HL-60/S4 treated with retinoic acid at 250 ng/mL for 4 days and 3 days (cell line): ENCODE measurements around the gene AEN.

Experiments used
- in situ Hi-C: fragments of 300-500 bp; cut with MboI; formaldehyde crosslinking; loops from 2 replicates; pipeline ENCODE4 v1.7.0; 2022; ENCODE audit warnings: low sequenced_read_pairs

Gene AEN

DNA sequence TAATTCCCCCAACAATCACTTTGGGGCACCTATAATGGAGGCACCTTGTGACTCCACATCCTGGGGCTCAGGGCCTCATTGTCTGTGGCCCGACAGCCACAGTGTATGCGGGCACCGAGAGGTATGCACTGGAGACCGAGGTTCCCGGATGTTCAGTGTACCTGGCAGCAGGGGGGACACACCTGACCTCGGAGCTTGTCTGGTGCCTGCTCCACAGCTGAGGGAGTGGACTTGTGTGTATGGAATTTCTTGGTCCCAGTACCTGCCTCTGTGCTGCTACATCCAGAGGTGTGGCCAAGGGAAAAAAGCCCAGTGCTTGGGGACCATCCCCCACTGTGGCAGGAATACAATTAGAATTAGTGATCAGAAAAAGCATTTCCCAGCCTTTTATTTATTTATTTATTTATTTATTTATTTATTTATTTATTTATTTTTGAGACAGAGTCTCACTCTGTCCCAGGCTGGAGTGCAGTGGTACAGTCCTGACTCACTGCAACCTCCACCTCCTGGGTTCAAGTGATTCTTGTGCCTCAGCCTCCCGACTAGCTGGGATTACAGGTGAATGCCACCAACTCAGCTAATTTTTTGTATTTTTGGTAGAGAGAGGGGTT is 8.8 kb upstream of the AEN start:
- in situ Hi-C loops, result no loop called here

DNA sequence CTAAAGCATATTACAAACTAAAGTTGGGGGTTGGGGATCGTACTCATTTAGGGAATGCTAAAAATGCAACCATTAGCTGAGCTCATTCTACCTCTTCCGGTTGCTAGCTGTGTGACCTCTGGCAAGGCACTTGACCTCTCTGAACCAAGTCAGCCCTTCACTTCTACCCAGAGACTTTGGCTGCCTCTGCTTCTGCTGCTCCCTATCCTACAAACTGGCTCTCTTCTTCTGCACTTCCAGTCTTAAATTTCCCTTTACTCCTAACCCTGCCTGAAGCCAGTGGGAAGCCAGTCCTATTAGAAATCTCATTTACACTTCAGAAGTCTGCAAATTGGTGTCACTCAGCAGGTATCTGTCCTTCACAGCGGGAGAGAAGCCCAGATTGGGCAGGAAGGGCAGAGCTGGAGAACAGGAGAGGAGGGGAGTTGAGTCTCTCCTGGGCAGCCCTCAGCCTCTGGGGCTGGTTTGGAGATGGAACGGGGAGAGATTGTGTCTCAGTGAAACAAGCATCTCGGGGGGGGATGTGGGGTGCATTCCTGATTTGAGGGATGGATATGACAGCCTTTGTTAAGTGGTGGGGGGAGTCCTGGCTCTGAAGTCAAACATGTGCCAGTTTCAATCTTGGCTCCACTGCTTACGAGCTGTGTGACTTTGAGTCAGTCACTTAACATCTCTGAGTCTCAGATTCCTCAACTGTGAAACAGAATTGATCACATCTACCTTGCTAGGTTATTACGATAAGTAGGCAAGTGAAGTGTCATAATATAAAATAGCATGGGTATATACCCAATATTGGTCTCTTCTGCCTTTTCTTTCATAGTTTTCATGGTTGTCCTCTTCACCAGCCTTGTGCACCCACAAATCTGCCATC is 7.8 kb upstream of the AEN start:
- in situ Hi-C loops, result no loop called here

DNA sequence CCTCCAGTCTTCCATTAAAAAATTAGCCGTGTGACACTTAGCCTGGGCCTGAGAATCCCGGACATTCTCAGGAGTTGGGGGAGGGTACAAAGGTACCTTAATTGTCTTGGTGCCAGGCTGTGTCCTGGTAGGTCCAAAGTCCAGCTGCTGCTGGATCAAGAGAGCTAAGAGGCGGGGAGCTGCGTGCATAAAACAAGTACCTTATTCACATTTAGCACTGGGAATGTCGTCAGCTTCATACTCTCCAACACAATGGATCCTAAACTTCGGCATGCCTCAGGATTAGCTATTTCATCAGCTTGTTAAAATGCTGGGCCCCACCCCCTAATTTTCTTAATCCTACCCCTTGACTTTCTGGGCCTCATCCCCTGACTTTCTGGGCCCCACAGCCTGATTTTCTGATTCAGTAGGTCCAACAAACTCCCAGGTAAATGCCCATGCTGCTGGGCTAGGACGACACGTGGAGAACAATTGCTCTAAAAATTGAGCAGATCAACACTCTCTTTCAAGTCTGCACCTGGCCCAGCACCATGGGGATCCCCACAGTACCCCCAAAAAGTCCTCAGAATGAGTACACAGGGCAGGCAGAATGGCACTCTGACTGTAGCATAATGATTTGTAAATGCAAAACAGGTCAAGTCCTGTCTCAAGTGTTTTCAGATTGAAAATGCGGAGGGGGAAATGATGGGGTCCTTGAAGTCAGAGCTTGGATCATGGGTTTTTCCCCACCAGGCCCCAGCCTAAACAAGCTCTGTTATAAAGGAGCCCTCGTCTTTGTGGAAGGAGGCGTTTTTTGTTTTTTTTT is 5.6 kb upstream of the AEN start:
- in situ Hi-C loops, result no loop called here

DNA sequence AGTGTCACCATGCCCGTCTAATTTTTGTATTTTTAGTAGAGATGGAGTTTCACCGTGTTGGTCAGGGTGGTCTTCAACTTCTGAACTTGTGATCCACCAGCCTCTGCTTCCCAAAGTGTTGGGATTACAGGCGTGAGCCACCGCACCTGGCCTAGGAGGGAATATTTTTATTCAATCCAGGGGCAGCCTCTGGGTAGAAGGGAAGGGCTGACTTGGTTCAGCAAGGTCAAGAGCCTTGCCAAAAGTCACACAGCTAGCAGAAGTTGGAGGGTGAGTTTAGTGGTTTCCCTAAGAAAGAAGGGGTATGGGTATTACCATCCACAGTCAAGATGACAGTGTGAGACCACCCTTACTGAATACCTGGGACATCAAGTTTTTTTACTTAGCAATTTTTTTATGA is 4.9 kb upstream of the AEN start:
- in situ Hi-C loops, result no loop called here

DNA sequence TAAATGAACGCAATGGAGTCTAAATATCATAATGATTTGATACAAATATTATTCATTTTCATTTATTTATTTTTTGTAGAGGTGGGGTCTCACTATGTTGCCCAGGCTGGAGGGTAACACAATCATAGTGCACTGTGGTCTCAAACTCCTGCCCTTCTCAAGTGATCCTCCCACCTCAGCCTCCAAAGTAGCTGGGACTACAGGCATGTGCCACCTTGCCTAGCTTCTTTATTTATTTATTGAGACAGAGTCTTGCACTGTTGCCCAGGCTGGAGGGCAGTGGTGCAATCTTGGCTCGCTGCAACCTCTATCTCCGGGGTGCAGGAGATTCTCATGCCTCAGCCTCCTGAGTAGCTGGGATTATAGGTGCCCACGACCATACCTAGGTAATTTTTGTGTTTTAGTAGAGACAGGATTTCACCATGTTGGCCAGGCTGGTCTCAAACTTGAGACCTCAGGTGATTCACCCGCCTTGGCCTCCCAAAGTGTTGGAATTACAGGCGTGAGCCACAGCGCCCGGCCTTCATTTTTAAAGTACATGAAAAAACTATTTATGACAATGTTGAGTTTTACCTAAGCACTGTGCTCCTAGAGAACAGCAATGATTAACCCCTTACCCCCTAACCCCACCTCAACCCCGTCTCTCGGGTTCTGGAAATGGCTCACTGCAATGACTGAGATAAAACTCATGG is 4.0 kb upstream of the AEN start:
- in situ Hi-C loops, result no loop called here

DNA sequence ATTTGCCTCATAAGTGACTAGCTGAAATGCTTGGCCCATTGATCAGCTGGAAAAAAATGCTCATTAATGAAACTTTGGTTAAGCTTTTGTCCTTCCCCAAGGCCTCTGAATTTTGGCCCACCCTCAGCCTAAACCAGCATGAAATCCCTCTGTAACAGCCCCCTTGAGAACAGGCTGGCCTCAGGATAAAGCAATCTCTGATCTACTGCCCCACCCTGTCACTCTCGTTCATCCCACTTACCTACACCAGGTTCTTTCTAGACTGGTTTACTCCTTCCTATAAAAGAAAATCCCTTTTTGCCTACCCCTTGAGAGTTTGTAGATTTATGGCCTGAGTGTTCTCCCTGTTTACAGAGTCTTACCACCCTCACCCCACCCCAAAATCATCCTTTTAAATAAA is 3.4 kb upstream of the AEN start:
- in situ Hi-C loops, result no loop called here

DNA sequence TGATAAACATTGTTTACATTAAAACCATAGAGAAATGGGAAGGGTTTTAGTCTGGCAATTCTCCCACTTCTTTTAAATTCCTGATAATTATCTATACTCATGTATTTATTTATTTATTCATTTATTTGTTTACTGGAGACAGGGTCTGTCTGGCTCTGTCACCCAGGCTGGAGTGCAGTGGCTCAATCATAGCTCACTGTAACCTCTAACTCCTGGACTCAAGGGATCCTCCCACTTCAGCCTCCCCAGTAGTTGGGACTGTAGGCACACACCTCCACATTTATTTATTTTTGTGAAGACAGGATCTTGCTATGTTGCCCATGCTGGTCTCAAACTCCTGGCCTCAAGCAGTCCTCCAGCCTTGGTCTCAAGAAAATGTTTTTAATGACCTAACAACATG is 2.5 kb upstream of the AEN start:
- in situ Hi-C loops, result no loop called here

DNA sequence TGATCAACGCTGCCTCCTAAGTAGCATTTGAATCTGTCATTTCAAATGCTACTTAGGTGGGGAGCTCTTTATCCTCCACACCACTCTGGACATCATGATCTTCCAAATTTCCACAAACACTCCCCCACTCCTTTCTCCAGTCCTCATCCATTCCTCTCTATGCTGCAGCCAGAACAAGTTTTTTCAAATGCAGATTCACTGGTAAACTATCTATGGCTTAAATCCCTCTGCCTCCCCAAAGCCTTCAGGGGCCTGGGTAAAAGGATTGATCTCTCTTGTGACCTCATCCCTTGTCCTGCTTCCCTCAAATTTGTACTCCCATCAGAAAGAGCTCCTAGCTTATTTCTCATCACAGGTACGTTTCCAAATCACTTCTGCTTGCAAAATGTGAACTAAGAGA is 1.3 kb upstream of the AEN start:
- in situ Hi-C loops, result loop anchor here (10.0 kb wide), 1 partner anchor 145 kb away; no protein-coding TSS in a partner anchor

DNA sequence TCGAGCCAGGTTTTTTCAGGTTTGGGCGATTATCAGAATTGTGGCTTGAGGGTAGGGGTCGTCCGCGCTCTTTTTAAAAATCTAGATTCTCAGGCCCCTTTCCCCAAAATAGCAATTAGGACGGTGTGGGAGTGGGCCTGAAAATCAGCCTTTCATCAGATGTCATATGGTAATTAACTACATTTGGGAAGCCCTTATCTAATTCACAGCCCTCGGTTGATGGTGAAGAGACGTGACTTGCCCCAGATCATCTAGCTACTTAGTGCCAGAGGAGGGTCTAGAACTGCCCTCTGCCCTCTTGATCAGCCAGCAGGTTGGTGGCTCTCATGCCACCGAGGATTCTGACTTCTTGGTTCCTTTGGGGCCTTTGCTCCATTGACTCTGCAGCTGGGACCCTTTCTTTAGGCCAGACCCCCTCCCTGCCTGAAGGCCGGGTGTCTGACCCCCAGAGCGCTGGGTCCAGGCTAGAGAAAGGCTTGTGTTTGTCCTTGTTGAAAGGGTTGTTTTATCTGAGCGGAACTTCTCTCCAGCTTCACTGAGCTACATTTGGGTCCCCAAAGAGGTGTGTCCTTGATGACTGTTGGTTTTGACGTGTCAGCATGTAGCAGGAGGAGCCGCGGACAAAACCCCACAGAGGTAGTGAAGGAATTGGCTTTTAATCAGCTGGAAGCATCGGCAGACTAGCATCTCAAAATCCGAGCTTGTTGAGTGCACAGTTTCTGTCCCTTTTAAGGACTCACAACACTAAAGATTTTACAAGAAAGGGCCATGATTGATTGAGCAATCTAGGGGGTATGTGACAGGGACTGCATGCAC is 857 bp downstream of the AEN start:
- in situ Hi-C loops, result loop anchor here (10.0 kb wide), 1 partner anchor 147 kb away; no protein-coding TSS in a partner anchor

DNA sequence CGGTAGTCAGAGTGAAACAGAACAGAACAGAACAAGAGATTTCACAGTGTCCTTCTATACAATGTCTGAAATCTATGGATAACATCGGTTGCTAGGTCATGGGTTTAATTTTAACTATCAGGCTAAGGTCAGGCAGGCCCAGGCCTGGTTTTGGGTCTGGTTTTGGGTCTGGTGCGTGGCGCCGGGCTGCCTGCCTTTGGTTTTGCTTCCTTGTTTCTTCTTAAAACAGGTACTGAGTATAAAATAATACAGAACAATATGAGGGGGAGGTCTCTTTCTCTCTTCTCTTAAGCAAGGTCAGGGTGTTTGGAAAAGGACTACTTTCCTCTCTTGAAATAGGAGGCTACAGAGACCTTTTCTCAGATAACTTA is 1.4 kb downstream of the AEN start:
- in situ Hi-C loops, result loop anchor here (10.0 kb wide), 1 partner anchor 148 kb away; no protein-coding TSS in a partner anchor

DNA sequence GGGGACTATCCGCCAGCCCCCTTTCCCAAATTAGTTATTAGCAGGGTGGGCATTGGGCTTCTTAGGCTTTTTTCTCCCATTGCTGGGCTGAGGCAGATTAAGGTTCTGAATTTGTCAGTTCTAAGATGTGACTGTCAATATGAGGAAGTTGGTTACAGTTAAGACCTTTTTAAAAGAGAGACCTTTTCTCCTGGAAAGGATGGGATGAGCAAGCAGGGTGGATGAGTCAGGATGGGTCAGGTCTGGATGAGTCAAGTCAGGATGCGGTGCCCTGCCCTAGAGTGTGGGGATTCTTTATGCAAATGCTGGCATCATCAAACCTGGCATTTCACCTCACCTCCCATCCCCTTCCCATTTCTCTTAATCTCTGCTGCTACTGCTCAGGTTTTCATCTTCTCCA is 1.9 kb downstream of the AEN start:
- in situ Hi-C loops, result loop anchor here (10.0 kb wide), 1 partner anchor 148 kb away; no protein-coding TSS in a partner anchor

DNA sequence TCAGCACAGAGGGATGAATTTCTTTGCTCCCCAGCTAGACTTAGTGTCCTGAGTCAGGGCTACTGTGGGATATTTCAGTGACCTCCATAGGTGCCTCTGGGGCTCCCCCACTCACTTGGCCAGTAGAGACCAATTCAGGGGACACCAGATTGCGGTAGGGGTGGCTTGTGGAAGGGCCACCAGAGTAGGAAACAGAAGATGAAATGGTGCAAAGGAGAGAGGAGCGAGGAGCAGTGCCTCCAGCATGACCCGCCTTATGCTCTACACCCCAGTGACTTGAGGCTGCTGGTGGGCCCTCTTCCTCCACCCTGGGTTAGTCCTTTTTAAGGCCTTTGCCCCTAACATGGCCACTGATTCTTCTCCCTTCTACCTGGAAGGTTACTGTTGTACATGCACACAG is 2.5 kb downstream of the AEN start:
- in situ Hi-C loops, result loop anchor here (10.0 kb wide), 1 partner anchor 149 kb away; no protein-coding TSS in a partner anchor

DNA sequence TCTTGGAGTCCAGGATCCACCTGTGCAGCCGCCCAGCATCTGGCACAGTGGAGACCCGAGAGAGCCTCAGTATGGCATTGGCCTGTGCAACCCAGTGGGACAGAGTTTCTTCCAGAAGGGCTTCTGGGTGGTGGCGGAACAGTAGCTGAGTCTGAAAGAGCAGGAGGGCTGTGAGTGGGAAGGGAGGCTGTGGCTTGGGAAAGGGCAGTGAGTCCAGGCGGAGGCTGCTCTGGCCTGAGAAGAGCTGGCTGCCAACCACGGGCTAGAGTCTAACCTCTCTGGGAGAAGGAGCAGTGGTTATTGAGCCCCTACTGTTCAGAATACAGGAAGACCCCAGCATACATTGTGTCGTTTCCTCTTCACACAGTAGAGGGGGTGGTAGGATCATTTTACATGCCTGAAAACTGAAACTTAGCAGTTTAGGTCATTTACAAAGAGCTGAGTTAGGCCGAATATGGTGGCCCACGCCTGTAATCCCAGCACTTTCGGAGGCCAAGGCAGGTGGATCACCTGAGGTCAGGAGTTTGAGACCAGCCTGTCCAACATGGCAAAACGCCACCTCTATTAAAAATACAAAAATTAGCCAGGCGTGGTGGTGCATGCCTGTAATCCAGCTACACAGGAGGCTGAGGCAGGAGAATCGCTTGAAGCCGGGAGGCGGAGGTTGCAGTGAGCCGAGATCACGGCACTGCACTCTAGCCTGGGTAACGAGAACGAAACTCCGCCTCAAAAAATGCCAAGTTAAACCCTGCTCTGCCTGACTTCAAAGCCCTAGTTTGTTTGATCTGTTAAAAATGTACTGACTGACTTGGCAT is 3.2 kb downstream of the AEN start:
- in situ Hi-C loops, result loop anchor here (10.0 kb wide), 1 partner anchor 150 kb away; no protein-coding TSS in a partner anchor

DNA sequence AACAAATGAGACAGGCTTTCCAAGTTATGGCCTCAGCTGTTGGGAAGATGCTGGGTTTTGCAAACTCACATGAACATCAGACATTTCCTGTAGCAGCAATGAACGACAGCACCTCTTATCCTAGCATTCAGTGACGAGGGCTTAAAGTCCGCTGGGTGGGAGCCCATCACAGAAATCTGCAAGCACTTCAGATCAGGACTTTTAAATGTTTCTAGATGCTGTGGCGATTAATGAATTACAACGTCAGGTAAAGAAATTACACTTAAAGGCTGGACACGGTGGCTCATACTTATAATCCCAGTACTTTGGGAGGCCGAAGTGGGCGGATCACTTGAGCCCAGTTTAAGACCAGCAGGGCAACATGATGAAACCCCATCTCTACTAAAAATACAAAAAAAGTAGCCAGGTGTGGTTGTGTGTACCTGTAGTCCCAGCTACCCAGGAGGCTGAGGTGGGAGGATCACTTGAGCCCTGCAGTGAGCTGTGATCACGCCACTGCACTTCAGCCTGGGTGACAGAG is 3.9 kb downstream of the AEN start:
- in situ Hi-C loops, result loop anchor here (10.0 kb wide), 1 partner anchor 150 kb away; no protein-coding TSS in a partner anchor

DNA sequence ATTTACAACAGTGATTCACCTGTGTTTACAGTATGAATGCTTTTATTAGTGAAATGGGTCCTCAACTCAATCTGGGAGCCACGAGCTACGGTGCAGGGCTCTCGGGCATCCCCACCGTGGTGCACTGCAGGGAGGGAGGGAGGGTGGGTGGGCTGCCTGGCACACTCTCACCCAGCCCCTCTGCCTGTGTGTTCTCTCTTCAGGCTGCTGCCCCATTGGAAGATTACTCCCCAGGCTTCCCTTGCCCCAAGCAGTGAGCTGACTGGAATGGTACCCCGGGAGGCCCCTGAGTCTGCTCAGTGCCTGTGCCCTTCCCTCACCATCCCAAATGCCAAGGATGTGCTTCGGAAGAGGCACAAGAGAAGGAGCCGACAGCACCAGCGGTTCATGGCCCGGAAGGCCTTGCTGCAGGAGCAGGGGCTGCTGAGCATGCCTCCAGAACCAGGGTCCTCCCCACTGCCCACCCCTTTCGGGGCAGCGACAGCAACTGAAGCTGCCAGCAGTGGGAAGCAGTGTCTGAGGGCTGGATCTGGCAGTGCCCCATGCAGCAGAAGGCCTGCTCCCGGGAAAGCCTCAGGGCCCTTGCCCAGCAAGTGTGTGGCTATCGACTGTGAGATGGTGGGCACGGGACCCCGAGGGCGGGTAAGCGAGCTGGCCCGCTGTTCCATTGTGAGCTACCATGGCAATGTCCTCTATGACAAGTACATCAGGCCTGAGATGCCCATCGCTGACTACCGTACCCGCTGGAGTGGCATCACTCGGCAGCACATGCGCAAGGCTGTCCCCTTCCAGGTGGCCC is 5.0 kb downstream of the AEN start:
- in situ Hi-C loops, result loop anchor here (10.0 kb wide), 1 partner anchor 151 kb away; no protein-coding TSS in a partner anchor

DNA sequence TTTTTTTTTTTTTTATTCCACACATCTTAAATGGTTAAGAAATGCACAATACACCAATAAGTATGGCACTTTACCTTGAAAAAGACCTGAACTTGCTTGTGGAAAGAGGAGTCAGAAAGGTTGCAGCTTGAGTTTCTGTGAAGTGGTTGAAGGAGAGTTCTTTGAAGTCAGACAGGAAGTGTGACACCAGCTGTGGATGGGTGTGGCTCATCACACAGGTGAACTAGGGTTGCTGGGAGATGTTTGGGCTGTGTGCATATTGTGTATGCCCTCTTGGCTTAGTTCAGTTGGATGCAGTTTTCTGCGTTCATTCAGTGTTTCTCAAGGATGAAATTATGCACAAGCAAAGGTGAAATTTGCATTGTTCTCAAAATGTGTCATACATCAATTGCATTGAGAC is 6.3 kb downstream of the AEN start:
- in situ Hi-C loops, result loop anchor here (10.0 kb wide), 1 partner anchor 153 kb away; no protein-coding TSS in a partner anchor

DNA sequence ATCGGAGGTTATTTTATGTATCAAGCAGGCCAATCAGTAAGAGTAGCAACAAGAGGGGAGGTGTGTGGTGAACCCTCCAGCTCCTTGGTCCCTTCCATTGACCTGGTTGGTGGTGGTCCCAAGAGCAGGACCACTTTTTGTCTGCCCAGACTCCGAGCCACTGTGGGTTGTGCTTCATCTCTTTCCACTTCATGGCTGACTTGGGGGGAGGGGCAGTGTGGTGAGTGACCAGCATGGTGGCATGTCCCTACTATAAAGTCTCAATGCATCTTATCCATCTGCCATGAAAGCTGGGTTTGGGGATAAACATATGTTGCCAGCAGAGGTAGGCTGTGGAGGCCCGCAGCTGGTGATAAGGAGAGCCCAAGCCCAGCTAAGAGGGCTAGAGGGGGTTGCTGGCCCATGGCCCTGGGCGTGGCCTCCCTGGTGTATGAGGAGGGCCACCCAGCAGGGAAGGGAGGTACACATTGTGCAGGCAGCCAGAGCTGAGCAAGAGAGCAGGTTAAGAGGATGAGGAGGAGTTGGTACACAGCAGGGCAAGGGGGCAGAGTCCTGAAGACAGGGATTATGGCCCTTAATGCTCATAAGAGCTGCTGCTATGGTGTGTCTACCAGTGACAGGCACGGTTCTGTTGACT is 7.0 kb downstream of the AEN start:
- in situ Hi-C loops, result loop anchor here (10.0 kb wide), 1 partner anchor 153 kb away; no protein-coding TSS in a partner anchor
